GM23338 (cell line): ENCODE measurements around the gene YTHDF1. TPM values are rescaled to one million over a fixed set of nuclear protein-coding genes. Genes with fewer than 3 reads are reported as not detected.
A peak's percentile ranks its signal among the peaks of the same experiment; 100 is the strongest.

ENCODE experiments used
- ATAC-seq: fragments of 200-7000 bp; cut with Tn5 transposase; 3 replicates; pipeline ENCODE4 v1.9.1; 2020
- DNase-seq: peaks from one replicate; pipeline ENCODE4 v3.0.0-alpha.2; 2015; ENCODE audit warnings: low spot score
- H2AFZ ChIP-seq: fragments of 200-600 bp; sonication (generic); 2 replicates; pipeline ENCODE4 v1.8.0; 2016; ENCODE audit warnings: antibody characterized with exemption, mild to moderate bottlenecking, moderate library complexity
- H3F3A ChIP-seq: fragments of 200-600 bp; sonication (generic); replicated peaks from 2 replicates; pipeline ENCODE4 v1.8.0; 2017; ENCODE audit warnings: antibody characterized with exemption, mixed run types, low read depth
- H3K27ac ChIP-seq: fragments of 200-600 bp; sonication (generic); 2 replicates; pipeline ENCODE4 v1.6.1; 2016; ENCODE audit warnings: low read depth
- H3K27me3 ChIP-seq: fragments of 200-600 bp; sonication (generic); 2 replicates; pipeline ENCODE4 v1.8.0; 2016; ENCODE audit warnings: mild to moderate bottlenecking, mixed run types, moderate library complexity; ENCODE audit not compliant: insufficient read depth
- H3K36me3 ChIP-seq: fragments of 200-600 bp; sonication (generic); 2 replicates; pipeline ENCODE4 v1.8.0; 2016; ENCODE audit warnings: mild to moderate bottlenecking; ENCODE audit not compliant: insufficient read depth
- H3K4me1 ChIP-seq: fragments of 200-600 bp; sonication (generic); 2 replicates; pipeline ENCODE4 v1.8.0; 2016; ENCODE audit warnings: mild to moderate bottlenecking, moderate library complexity; ENCODE audit not compliant: insufficient read depth
- H3K4me2 ChIP-seq: fragments of 200-600 bp; sonication (generic); 2 replicates; pipeline ENCODE4 v1.7.1; 2017; ENCODE audit warnings: mixed run types
- H3K4me3 ChIP-seq: fragments of 200-600 bp; sonication (generic); 2 replicates; pipeline ENCODE4 v1.6.1; 2016; ENCODE audit warnings: mixed run types
- H3K79me2 ChIP-seq: fragments of 200-600 bp; sonication (generic); replicated peaks from 2 replicates; pipeline ENCODE4 v1.8.0; 2017; ENCODE audit warnings: mild to moderate bottlenecking; ENCODE audit not compliant: insufficient read depth
- H3K9me2 ChIP-seq: fragments of 200-600 bp; sonication (generic); 2 replicates; pipeline ENCODE4 v1.8.0; 2017; ENCODE audit not compliant: insufficient read depth
- H4K20me1 ChIP-seq: fragments of 200-600 bp; sonication (generic); replicated peaks from 2 replicates; pipeline ENCODE4 v1.8.0; 2017; ENCODE audit warnings: mild to moderate bottlenecking; ENCODE audit not compliant: insufficient read depth
- H3K27ac Mint-ChIP-seq: 2 replicates; pipeline ENCODE4 v1.8.0; 2020; ENCODE audit warnings: inconsistent platforms, mild to moderate bottlenecking, moderate library complexity, mixed read lengths
- H3K27me3 Mint-ChIP-seq: 3 replicates; pipeline ENCODE4 v1.8.0; 2022; ENCODE audit warnings: low read depth, mild to moderate bottlenecking, moderate library complexity, mixed read lengths, inconsistent platforms; ENCODE audit not compliant: insufficient read depth, poor library complexity
- H3K36me3 Mint-ChIP-seq: 3 replicates; pipeline ENCODE4 v1.8.0; 2021; ENCODE audit warnings: low read depth, mild to moderate bottlenecking, inconsistent platforms, moderate library complexity, mixed read lengths
- H3K4me1 Mint-ChIP-seq: 3 replicates; pipeline ENCODE4 v1.8.0; 2020; ENCODE audit warnings: mild to moderate bottlenecking, inconsistent platforms, mixed read lengths
- H3K4me3 Mint-ChIP-seq: 3 replicates; pipeline ENCODE4 v1.8.0; 2021; ENCODE audit warnings: moderate library complexity, mild to moderate bottlenecking, inconsistent platforms, mixed read lengths
- H3K9me3 Mint-ChIP-seq: 3 replicates; pipeline ENCODE4 v1.8.0; 2020; ENCODE audit warnings: moderate library complexity, mild to moderate bottlenecking, inconsistent platforms, mixed read lengths
- CTCF ChIP-seq, 2 experiments: fragments of 200-600 bp in 1 of 2; sonication (generic) in 1 of 2; conservative IDR thresholded peaks; 2 replicates each; pipeline versions ENCODE4 v1.5.1 to v1.6.1; 2016 to 2017; ENCODE audit warnings: antibody characterized with exemption in 2 of 2, low read depth in 2 of 2, mild to moderate bottlenecking in 2 of 2, moderate library complexity in 1 of 2
- EZH2phosphoT487 ChIP-seq: fragments of 200-600 bp; sonication (generic); IDR thresholded peaks from one replicate; pipeline ENCODE4 v1.8.1; 2018; ENCODE audit warnings: antibody characterized with exemption; ENCODE audit not compliant: unreplicated experiment
- JUNB ChIP-seq: IDR thresholded peaks from one replicate; pipeline ENCODE4 v1.6.1; 2016; ENCODE audit warnings: antibody characterized with exemption; ENCODE audit not compliant: unreplicated experiment
- ZNF462 ChIP-seq: fragments of 250-450 bp; sonication (Bioruptor Pico); IDR thresholded peaks from 2 replicates; pipeline ENCODE4 v1.5.0; 2020; ENCODE audit warnings: mild to moderate bottlenecking, moderate library complexity
- polyA plus RNA-seq: library from polyadenylated mRNA; unstranded; fragments of >200 nt; fragmentation: Nextera tagmentation; extraction: Ambion mirVana; gene quantifications from 2 replicates; pipeline ENCODE4 v1.2.1, GENCODE V29; 2016
- total RNA-seq: library from RNA; depleted of rRNA; stranded (reverse); fragments of >200 nt; shearing (Covaris generic); gene quantifications from 2 replicates; pipeline ENCODE4 v1.2.3, GENCODE V29; 2014

YTHDF1 gene
- total and polyA plus RNA-seq, 2 experiments from 2014 or later, result 30.9 to 64.3 TPM

GRCh38 chr20:63150911-63151531, 64.9 kb downstream of the YTHDF1 start:
- H3K4me3 ChIP-seq, result no peak overlapping the region
- H3K9me2 ChIP-seq, result no peaks in the 10 kb centered on the region
- no peak overlapping the region for H2AFZ ChIP-seq
- TF ChIP-seq JUNB (no peak), CTCF (conservative IDR thresholded peaks at IDR 0.05; ENCODE audit: low read depth in 2 of 2) (0 out of 4 replicates have a peak, but pooled peaks of 1 of the 2 experiments have one; percentile 0), EZH2phosphoT487 (no peak)
- no peaks in the 10 kb centered on the region for H4K20me1 ChIP-seq
- no peak overlapping the region for H3K27ac ChIP-seq
- H3K27ac Mint-ChIP-seq, result no peak overlapping the region
- no peaks in the 10 kb centered on the region for H3K36me3 ChIP-seq
- peaks cover 8% of the 10 kb centered on the region for H3K36me3 Mint-ChIP-seq
- H3K79me2 ChIP-seq, result no peaks in the 10 kb centered on the region
- ATAC-seq, result no peak
- no peak for DNase-seq
- no peak overlapping the region for H3K4me3 Mint-ChIP-seq
- H3K9me3 Mint-ChIP-seq, result peaks cover 28% of the 10 kb centered on the region
- H3K27me3 Mint-ChIP-seq, result peaks cover 5% of the 10 kb centered on the region
- H3K4me1 ChIP-seq, result no peaks in the 10 kb centered on the region
- peaks cover 9% of the 10 kb centered on the region; the same call in 1 of the 3 replicates for H3K4me1 Mint-ChIP-seq
- no peaks in the 10 kb centered on the region for H3F3A ChIP-seq
- no peaks in the 10 kb centered on the region for H3K27me3 ChIP-seq
- H3K4me2 ChIP-seq, result no peak overlapping the region

GRCh38 chr20:63150391-63150898, 65.5 kb downstream of the YTHDF1 start:
- no peak for ATAC-seq
- no peak overlapping the region for H3K27ac ChIP-seq

More at GRCh38 chr20:63150391-63150898, 65.5 kb downstream of the YTHDF1 start:
- no peaks in the 10 kb centered on the region for H3K27me3 ChIP-seq
- DNase-seq, result no peak
- Mint-ChIP-seq H3K27ac (no peak overlapping the region), H3K4me1 (peaks cover 9% of the 10 kb centered on the region; the same call in 1 of the 3 replicates), H3K4me3 (no peak overlapping the region), H3K27me3 (peaks cover 5% of the 10 kb centered on the region), H3K36me3 (peaks cover 8% of the 10 kb centered on the region), H3K9me3 (peaks cover 28% of the 10 kb centered on the region)
- H3F3A ChIP-seq, result no peaks in the 10 kb centered on the region
- H3K4me2 ChIP-seq, result no peak overlapping the region
- H4K20me1 ChIP-seq, result no peaks in the 10 kb centered on the region
- no peak for TF ChIP-seq ZNF462
- H3K79me2 ChIP-seq, result no peaks in the 10 kb centered on the region
- no peaks in the 10 kb centered on the region for H3K9me2 ChIP-seq
- H2AFZ ChIP-seq, result no peak overlapping the region
- H3K4me1 ChIP-seq, result no peaks in the 10 kb centered on the region
- H3K4me3 ChIP-seq, result no peak overlapping the region
- no peaks in the 10 kb centered on the region for H3K36me3 ChIP-seq
